Measurements from ENCODE around the gene SAMD13.
A peak's percentile ranks its signal among the peaks of the same experiment; 100 is the strongest.

The SAMD13 gene

GRCh38 chr1:84297546-84298244 is 3.8 kb upstream of the SAMD13 start:
- H3K4ac ChIP-seq (ENCODE audit: low read length) = no peak overlapping the region
- no peak overlapping the region for H2BK12ac ChIP-seq (ENCODE audit: low read length)

DNA sequence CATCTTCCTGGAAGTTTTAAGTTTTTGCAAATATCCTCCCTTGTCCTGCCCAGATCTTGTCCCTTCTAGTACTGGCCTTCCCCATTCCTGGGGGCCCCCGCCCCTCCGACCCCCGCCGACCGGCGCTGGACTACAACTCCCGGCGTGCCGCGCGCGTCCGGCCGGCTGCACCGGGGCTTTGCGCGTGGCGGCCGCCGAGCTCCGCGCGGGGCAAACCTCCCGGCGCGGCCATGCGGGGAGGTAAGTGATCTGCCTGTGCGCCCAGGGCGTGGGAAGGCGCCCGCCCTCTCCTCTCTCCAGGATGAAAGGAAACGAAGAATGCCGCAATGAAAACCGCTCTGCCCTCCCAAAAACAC is 3.2 kb upstream of the SAMD13 start:
- Histone ChIP-seq H2BK15ac (ENCODE audit: low read length) (no peak overlapping the region), H3K79me1 (ENCODE audit: low read depth, low read length) (no peaks in the 10 kb centered on the region), H3K4me3 (ENCODE audit: low read length in 2 of 2) (peak overlapping the region; percentile 90 to 99), H2BK12ac (ENCODE audit: low read length) (no peak overlapping the region), H3K27me3 (ENCODE audit: control insufficient read depth in 3 of 3, insufficient read depth in 3 of 3, low read depth in 1 of 3, low read length in 3 of 3) (no peaks in the 10 kb centered on the region), H3K9ac (ENCODE audit: low read depth, low read length, poor library complexity) (peak overlapping the region; percentile 85), H3K18ac (ENCODE audit: low read length) (peak overlapping the region; percentile 48), H3K4me2 (ENCODE audit: insufficient read depth, low read length, poor library complexity, severe bottlenecking) (peak overlapping the region; percentile 69), H3K4ac (ENCODE audit: low read length) (no peak overlapping the region), H2BK5ac (ENCODE audit: low read length) (peak overlapping the region; percentile 35), H2AFZ (ENCODE audit: low read length) (peak overlapping the region; percentile 100), H3K36me3 (replicated peaks in 1 of 2; ENCODE audit: control insufficient read depth in 2 of 2, insufficient read depth in 2 of 2, low read length in 2 of 2) (no peaks in the 10 kb centered on the region), H3K23ac (ENCODE audit: low read depth, low read length, poor library complexity) (no peak overlapping the region), H2BK120ac (ENCODE audit: low read depth, low read length) (no peak overlapping the region), H3K14ac (ENCODE audit: low read length) (no peak overlapping the region), H3K9me3 (replicated peaks in 1 of 2; ENCODE audit: control insufficient read depth in 2 of 2, insufficient read depth in 1 of 2, low read depth in 1 of 2, low read length in 2 of 2) (peaks cover 0 to 7% of the 10 kb centered on the region in 2 donors), H2AK5ac (ENCODE audit: low read depth, low read length) (no peak overlapping the region), H3K27ac (replicated peaks; ENCODE audit: low read length) (no peak overlapping the region), H4K91ac (ENCODE audit: low read depth, low read length, poor library complexity) (no peak overlapping the region), H4K8ac (ENCODE audit: low read depth, low read length) (no peak overlapping the region), H3K4me1 (ENCODE audit: control insufficient read depth in 2 of 2, insufficient read depth in 1 of 2, low read depth in 1 of 2, low read length in 2 of 2) (peaks cover 12 to 26% of the 10 kb centered on the region in 2 donors)
- WGBS, 2 donors (ENCODE audit: extremely low coverage in 2 of 2, insufficient read length in 2 of 2, insufficient replicate concordance in 1 of 2) = no CpG with 5 or more reads among the region's 34 CpGs
- DNase-seq (ENCODE audit: low spot score) = no peak

More at GRCh38 chr1:84297546-84298244, 3.8 kb upstream of the SAMD13 start:
- Histone ChIP-seq H2BK15ac (ENCODE audit: low read length) (no peak overlapping the region), H3K23ac (ENCODE audit: low read depth, low read length, poor library complexity) (no peak overlapping the region), H2AK5ac (ENCODE audit: low read depth, low read length) (no peak overlapping the region), H3K27ac (replicated peaks; ENCODE audit: low read length) (no peak overlapping the region), H3K9ac (ENCODE audit: low read depth, low read length, poor library complexity) (no peak overlapping the region), H3K79me1 (ENCODE audit: low read depth, low read length) (no peaks in the 10 kb centered on the region), H4K91ac (ENCODE audit: low read depth, low read length, poor library complexity) (no peak overlapping the region), H3K27me3 (ENCODE audit: control insufficient read depth in 3 of 3, insufficient read depth in 3 of 3, low read depth in 1 of 3, low read length in 3 of 3) (no peaks in the 10 kb centered on the region), H3K4me1 (ENCODE audit: control insufficient read depth in 2 of 2, insufficient read depth in 1 of 2, low read depth in 1 of 2, low read length in 2 of 2) (peaks cover 8 to 20% of the 10 kb centered on the region in 2 donors), H2BK120ac (ENCODE audit: low read depth, low read length) (no peak overlapping the region), H3K36me3 (replicated peaks in 1 of 2; ENCODE audit: control insufficient read depth in 2 of 2, insufficient read depth in 2 of 2, low read length in 2 of 2) (no peaks in the 10 kb centered on the region), H3K4me2 (ENCODE audit: insufficient read depth, low read length, poor library complexity, severe bottlenecking) (peak overlapping the region; percentile 69), H2AFZ (ENCODE audit: low read length) (peak overlapping the region; percentile 100), H4K8ac (ENCODE audit: low read depth, low read length) (no peak overlapping the region), H3K18ac (ENCODE audit: low read length) (no peak overlapping the region), H3K9me3 (replicated peaks in 1 of 2; ENCODE audit: control insufficient read depth in 2 of 2, insufficient read depth in 1 of 2, low read depth in 1 of 2, low read length in 2 of 2) (peaks cover 0 to 7% of the 10 kb centered on the region in 2 donors), H3K4me3 (ENCODE audit: low read length in 2 of 2) (peak overlapping the region in 1 of 2 donors; percentile 90), H3K14ac (ENCODE audit: low read length) (no peak overlapping the region), H2BK5ac (ENCODE audit: low read length) (no peak overlapping the region)
- no CpG with 5 or more reads among the region's 10 CpGs for WGBS, 2 donors (ENCODE audit: extremely low coverage in 2 of 2, insufficient read length in 2 of 2, insufficient replicate concordance in 1 of 2)
- DNase-seq (ENCODE audit: low spot score) = no peak

DNA sequence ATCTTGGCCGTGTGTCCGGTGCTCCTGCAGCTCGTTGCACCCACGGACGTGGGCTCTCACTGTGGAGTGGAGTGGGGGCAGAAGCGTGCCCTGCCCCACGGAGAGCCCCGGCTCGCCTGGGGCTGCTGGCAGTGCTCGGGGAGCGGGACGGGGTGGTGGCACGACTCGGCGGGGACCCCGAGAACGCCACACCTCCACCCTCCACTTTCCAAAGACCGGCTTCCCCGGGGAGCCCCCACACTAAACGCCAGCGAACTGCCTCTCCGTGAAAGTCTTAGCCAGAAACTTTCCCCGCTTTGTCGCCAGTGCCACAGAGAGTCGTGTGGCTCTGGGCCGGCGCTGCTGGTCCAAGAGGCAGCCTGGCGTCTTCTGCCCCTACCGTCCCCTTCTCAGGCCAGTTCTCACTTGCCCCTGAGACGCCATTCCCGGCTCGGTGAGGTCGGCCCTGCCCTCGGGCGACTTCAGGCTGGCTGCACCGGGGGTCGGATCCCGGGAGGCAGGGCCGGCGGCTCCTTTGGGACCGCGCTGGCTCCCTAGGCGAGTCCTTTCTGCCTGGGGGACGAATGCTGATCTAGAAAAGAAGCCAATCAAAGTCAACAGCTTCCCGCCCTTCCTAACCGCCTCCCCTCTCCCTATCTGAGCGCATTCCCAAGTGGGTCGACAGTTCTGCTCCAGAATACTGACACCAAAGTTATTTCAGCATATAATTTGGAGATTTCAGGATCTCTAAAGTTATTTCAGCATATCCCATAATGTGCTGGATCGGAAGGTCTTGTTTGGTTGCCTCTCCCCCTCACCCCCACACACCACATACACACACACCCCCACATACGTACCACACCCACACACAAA is 2.6 kb upstream of the SAMD13 start:
- H2BK5ac ChIP-seq (ENCODE audit: low read length) = peak overlapping the region; percentile 35
- no peak for DNase-seq (ENCODE audit: low spot score)
- peak overlapping the region; percentile 32 for H3K23ac ChIP-seq (ENCODE audit: low read depth, low read length, poor library complexity)
- peak overlapping the region; percentile 48 for H3K18ac ChIP-seq (ENCODE audit: low read length)
- H3K36me3 ChIP-seq (replicated peaks in 1 of 2; ENCODE audit: control insufficient read depth in 2 of 2, insufficient read depth in 2 of 2, low read length in 2 of 2) = no peaks in the 10 kb centered on the region
- no peaks in the 10 kb centered on the region for H3K79me1 ChIP-seq (ENCODE audit: low read depth, low read length)
- H3K9ac ChIP-seq (ENCODE audit: low read depth, low read length, poor library complexity) = peak overlapping the region; percentile 85
- H3K14ac ChIP-seq (ENCODE audit: low read length) = no peak overlapping the region
- no peaks in the 10 kb centered on the region for H3K27me3 ChIP-seq (ENCODE audit: control insufficient read depth in 3 of 3, insufficient read depth in 3 of 3, low read depth in 1 of 3, low read length in 3 of 3)
- H4K91ac ChIP-seq (ENCODE audit: low read depth, low read length, poor library complexity) = no peak overlapping the region
- H2BK120ac ChIP-seq (ENCODE audit: low read depth, low read length) = no peak overlapping the region
- peak overlapping the region; percentile 100 for H2AFZ ChIP-seq (ENCODE audit: low read length)
- H3K4ac ChIP-seq (ENCODE audit: low read length) = no peak overlapping the region
- peak overlapping the region; percentile 90 to 99 for H3K4me3 ChIP-seq (ENCODE audit: low read length in 2 of 2)
- peaks cover 0 to 7% of the 10 kb centered on the region in 2 donors for H3K9me3 ChIP-seq (replicated peaks in 1 of 2; ENCODE audit: control insufficient read depth in 2 of 2, insufficient read depth in 1 of 2, low read depth in 1 of 2, low read length in 2 of 2)
- whole genome bisulfite sequencing, 2 donors (ENCODE audit: extremely low coverage in 2 of 2, insufficient read length in 2 of 2, insufficient replicate concordance in 1 of 2) = 100% methylated on average over 1 of the region's 50 CpGs; no CpG with 5 or more reads in 1 of the 2 donors
- no peak overlapping the region for H2AK5ac ChIP-seq (ENCODE audit: low read depth, low read length)
- H2BK12ac ChIP-seq (ENCODE audit: low read length) = no peak overlapping the region
- H3K27ac ChIP-seq (replicated peaks; ENCODE audit: low read length) = no peak overlapping the region
- H3K4me2 ChIP-seq (ENCODE audit: insufficient read depth, low read length, poor library complexity, severe bottlenecking) = peak overlapping the region; percentile 69
- no peak overlapping the region for H4K8ac ChIP-seq (ENCODE audit: low read depth, low read length)
- no peak overlapping the region for H2BK15ac ChIP-seq (ENCODE audit: low read length)
- H3K4me1 ChIP-seq (ENCODE audit: control insufficient read depth in 2 of 2, insufficient read depth in 1 of 2, low read depth in 1 of 2, low read length in 2 of 2) = peaks cover 12 to 26% of the 10 kb centered on the region in 2 donors

All from neuronal stem cell (in vitro differentiated cells).